Glomerular endothelial cell (primary cell): Measurements from ENCODE around the gene PPP1R14C. TPM values are rescaled to one million over a fixed set of nuclear protein-coding genes. Genes with fewer than 3 reads are reported as not detected.

Experiments used
- DNase-seq: peaks from one replicate; pipeline ENCODE4 v3.0.0-alpha.2; 2011; ENCODE audit warnings: low read depth, low spot score; ENCODE audit errors: extremely low read depth
- total RNA-seq: library from RNA; depleted of rRNA; stranded (reverse); fragments of >200 nt; gene quantifications from 2 replicates; pipeline ENCODE4 v1.2.3, GENCODE V29; 2015

The PPP1R14C gene
- total RNA-seq, 1 donor from 2014 or later = 3.0 TPM

DNA sequence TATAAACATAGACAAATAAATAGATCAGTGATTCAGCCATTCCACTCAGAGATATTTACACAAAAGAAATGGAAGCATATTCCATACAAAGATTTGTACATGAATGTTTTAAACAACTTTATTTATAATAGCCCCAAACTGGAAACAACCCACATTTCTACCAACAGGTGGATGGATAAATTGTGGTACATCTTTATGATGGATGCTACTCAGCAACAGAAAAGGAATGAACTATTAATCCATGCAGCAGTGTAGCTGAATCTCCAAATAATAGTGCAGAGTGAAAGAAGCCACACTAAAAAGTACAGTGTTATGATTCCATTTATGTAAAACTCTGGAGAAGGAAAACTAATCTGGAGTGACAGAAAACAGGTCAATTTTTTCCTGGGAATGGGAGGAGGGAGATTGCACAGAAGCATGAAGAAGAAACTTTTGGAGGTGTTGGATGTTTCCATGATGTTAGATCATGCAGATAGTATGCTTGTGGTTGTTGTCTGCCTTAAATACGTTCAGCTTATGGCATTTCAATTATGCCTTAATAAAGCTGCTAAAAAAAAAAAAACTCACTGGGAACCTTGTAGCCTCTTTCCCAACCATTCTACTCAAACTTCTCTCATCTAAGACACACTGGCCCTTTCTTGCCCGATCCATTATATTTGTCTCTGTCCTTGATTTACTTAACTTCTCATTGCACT is 100.9 kb downstream of the PPP1R14C start:
- no peak for DNase-seq

DNA sequence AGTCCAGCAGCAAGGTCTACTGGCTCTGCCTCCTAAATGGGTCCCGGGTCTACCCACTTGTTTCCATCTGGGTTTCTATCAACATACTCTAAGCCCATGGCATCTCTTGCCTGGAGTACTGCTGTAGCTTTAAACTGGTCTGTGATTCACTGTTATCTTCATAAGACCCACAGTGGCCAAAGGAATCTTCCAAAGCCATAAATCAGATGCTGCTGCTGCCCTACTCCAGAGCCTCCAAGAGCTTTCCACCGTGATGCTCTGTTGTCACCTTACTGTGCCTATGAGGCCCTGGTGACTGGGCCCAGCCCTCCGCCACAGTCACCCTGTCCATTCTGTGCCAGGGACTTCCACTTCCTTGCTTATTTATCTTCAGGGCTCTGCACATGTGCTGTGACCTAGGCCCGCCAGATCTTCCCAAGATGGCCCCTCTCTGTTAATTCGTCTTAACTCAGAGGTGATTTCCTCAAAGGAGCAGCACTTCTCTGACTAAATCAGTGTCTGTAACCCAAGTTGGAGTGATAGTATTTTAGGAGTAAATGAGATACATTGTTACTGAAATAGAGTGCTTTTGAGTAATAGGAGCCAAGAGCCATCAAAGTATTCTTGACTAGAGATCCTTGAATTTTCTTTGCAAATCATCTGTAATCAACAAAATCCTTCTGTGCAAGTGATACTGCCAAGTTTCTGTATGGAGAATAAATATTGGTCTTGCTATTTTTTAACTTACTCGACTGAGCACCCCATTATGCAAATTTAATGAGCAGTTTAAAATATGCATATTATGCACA is 102.5 kb downstream of the PPP1R14C start:
- DNase-seq = no peak

DNA sequence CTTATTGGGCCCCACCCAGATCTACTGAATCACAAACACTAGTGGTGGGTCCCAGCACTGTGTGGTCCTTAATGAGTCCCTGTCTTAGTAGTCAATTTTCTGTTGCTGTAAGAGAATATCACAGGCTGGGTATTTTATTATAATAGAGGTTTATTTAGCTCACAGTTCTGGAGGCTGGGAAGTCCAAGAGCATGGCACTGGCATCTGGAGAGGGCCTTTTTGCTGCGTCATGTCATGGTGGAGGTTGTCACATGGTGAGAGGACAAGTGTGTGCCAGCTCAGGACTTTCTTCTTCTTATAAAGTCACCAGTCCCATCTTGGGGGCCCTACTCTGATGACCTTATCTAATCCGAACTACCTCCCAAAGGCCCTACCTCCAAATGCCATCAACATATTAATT is 105.0 kb downstream of the PPP1R14C start:
- DNase-seq = no peak

DNA sequence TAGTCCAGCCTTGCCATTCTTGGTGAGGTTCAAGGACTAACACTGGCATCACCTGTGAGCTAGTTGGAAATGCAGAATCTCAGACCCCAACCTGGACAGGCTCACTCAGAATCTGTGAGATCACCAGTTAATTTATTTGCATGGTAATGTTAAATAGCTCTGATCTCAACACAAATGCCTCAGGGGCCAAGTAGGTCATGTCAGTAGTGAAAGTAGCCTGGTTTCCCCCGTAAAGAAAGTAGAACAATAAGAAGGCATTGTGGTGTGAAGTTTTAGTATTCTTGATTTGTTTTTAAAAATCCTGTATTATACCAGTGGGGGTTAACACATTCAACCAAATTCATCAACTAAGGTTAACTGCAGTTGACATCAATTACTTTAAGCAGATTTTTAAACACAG is 105.5 kb downstream of the PPP1R14C start:
- no peak for DNase-seq

DNA sequence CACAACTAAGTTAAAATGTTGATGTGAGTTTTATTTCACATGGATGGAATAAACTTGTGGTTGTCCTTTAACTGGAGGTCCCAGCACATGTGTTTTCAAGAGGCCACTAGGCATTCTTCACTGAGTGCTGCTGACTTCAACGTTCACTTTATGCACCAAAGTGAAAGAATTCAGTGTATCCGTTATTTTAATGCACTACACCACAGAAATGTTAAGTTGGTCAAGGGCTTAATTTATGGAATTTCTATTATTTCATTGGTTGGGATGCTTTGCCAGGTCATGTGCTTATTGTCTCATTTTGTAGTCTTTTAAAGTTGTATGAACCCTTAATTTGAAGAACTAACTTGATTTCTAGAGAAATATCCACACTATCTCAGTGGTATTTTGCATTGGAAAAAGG is 106.4 kb downstream of the PPP1R14C start:
- DNase-seq = no peak

DNA sequence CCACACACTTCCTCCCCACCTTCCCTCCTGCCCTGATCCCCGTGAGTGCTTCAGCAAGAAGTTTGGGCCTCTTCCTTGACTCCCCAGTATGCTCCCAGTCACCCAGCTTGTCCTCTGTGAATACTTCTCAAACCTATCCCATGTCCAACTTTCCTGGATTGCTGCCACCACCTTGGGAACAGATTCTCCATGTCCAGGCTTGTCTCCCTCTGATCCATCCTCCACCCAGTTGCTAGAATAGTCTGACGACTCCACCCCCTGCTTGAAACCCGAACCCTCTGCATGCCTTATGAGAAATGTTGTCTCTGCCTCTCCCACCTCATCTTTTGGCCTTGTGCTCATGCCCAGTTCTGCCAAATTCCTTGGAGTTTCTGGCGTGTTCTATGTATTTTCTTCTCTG is 108.0 kb downstream of the PPP1R14C start:
- no peak for DNase-seq

DNA sequence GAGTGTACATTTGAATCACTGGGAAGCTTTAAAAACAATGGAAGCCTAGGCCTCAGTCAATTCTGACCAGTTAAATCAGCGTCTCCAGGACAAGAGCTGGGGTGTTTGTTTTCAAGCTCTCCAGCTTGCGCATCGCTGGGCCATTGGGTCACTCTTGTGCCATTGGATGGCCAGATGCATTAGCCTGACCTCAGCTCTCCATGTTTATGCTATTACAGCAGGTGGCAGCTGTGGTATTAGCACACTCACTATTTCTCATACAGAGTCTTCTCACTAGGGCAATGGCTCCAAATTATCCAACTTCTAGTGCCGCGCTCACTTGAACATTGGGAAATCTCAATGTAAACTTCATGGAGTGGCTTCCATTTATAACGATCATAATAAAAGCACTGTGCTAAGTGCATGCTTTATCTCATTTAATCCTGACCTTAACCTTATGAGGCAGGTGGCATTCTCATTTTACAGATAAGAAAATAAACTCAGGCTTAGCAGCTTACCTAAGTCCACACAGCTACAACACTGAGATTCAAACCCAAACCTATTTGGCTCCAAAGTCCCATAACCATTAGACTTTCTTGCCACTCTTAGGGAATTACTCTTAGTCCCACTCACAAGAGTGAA is 108.8 kb downstream of the PPP1R14C start:
- DNase-seq = no peak

DNA sequence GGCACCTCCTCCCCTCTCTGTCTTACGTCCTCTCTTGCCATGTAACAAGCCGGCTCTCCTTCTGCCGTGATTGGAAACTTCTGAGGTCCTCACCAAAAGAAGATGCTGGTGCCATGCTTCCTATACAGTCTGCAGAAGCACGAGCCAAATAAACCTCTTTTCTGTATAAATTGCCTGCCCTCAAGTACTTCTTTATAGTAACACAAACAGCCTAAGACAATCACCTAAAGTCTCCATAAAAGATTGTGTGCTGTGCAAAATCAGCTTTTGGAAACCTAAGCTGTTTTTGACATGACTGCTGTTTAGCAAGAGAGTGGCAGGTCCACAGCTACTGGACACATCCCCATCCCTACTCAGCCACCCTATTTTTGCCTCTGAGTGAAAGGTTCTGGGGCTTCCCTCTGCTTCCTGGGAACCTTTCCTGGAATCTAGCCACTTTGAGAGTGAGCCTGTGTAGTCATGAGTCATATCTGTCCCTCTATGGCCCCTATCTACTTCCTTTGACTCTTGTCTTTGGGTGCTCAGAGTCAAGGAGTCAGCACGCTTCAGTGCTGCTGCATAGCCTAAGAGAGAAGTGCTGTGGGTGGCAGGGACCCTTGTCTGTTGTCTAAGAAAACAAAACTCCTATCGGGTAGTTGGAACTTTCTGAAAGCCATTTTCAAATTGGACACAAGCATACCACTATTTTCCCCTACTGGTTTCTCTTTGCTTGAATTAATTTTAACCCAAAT is 110.0 kb downstream of the PPP1R14C start:
- DNase-seq = no peak

DNA sequence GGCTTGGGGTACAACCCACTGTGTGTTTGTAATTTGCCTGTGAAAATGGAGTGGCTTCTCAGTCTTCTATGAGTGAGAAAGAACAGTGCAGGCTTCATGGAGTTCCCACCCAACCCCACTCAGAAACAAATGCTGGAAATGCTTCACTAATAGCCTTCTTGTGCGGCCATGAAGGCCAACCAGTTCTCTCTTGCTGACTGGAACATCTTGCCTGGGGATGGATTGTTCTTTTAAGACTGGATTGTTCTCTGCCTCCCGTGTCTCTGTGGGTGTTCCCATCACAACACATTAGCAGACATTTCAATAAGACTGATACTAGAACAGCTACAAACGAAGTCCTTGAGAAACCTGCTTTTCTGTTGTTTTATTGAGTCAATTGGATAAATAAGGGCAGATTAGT is 110.6 kb downstream of the PPP1R14C start:
- no peak for DNase-seq

DNA sequence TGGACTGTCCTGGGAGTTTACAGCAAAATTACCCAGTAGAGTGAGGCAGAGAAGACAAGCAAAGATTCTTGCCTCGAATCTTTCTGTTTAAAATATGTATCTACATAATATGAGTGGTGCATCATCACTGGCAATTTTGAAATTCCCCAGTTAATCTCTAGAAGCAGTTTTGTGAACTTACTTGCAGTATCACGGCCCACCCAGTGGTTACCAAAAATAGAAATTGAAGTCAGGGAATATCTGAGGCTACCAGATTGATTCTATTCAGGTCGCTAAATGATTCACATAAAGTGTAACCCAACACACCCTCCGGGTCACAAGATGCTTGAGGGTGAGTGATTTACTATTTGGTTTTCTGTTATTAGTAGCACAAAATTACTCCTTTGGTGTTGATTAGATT is 111.9 kb downstream of the PPP1R14C start:
- no peak for DNase-seq

DNA sequence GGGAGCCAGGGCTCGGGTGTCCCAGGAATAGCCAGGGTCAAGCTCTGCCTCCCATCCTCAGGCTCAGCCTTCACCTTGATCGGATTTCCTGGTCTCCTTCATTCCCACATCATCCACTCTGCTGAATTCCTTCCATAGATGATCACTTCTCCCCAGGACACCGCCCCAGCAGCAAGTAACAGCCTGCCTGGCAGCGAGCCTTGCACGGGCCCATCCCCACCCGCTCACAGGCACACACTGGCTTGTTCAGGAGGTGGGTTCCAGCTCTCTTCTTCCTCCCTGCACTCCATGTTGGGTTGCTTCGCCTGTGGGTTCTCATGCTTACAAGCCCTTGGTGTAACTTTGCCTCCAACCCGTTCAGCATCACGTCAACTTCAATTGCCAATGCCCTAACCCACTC is 113.0 kb downstream of the PPP1R14C start:
- DNase-seq = no peak

DNA sequence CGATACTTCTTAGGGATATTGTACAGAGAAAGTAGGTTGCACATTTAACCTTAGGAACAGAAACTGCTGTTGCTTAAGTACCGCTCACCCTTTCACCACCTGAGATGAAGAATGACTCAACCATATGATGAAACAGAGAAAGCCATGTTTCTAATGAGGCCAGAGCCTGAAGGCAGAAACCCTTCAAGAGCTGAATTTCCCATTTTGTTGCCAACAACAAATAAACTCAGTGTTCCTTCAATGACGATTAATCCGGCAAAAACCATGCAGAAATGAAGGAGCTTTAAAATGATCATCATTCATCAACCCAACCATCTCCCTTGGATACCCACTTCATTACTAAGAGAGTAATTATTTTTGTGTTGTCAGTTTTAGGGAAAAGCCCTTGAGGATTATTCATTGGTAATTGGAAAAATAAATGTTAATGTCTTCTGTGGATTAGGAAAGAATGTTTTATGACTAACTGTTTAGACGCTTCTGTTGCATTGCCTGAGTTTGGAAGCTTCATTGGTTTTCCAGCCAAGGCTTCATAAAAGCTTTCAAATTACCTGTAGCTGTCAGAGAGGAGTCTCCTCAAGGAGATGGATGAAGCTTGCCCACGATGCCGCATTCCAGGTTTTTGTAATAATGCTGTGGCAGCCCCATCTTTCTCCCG is 113.9 kb downstream of the PPP1R14C start:
- no peak for DNase-seq

DNA sequence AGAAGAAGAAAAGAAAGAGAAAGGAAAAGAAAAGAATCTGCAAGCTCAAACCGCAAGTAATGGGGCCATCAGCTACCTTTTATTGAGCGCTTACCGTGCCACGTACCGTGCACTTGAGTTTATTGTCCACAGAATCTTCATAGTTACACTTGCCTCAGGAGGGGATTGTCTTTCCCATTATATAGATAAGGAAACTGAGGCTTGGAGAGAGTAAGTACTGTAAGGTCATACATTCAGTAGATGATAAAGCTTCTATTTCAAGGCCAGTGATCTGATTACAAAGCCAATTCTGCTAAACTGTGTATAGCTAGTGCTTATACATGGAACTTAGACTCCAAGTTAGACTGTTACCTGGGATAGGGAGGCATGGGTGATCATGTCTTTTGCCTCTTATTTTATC is 115.5 kb downstream of the PPP1R14C start:
- no peak for DNase-seq

DNA sequence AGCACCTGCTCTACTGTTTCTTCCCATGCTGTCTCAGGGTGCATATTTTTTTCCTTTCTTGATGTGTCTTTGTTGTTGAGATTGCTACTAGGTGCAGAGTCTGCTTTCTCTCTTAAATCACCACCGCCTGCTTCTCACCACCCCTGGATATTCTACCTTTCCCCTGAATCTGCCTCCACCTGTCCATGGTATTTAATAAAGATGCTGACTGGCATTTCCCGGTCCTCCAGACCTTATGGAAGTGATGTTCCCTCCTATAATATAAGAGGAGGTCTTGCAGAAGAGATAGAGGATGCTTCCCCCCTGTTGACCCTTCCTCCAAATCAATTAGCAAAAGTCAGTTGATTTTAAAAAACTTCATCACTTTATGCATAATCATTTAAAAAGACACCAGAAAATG is 118.1 kb downstream of the PPP1R14C start:
- DNase-seq = no peak

DNA sequence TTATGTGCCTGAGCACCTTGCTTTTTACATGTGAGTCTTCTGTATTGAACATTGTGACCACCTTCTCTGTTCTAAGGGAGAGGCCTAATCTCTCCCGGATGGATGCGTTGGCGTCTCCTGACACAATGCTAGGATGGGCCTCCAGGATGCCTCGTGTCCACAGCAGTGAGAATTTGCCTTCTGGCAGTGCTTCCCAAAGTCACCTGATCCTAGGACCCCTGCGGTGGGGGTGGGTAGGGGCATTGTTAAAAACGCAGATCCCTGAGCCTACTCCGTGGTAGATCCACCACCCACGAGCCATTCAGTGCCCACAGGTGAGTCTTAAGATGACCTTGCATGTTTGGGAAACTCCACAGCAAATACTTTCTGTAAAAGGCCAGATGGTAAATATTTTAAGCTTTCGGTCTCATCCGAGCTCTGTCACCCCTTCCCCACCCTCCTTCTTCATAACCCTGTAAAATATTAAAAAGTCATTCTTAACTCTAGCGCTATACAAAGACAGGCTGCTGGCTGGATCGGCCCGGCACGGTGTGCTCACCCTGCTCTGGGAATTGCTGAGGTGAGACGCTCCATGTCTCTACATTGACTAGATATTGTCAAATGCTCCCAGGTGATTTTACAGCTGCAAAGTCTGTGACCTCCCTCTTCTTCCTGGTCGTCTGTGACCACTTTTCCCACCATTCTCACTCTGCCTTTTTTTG is 119.3 kb downstream of the PPP1R14C start:
- no peak for DNase-seq

DNA sequence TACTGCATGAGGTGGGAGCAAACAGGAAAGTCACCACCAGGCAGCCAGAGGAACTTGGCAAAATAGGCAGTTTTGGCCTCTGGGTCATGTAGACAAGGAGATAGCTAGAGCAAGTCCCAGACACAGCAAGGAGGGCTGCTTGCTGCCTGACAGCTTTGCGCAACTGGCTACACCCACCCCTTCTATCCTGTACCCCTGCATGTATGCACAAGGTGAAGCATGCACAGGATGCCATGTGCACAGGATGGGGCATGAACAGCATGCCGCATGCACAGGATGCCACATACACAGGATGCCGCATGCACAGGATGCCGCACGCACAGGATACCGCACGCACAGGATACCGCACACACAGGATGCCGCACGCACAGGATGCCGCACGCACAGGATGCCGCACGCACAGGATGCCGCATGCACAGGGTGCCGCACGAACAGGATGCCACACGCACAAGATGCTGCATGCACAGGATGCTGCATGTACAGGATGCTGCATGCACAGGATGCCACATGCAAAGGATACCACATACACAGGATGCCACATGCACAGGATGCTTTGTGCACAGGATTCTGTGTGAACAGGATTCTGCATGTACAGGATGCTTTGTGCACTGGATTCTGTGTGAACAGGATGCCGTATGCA is 121.0 kb downstream of the PPP1R14C start:
- DNase-seq = no peak

DNA sequence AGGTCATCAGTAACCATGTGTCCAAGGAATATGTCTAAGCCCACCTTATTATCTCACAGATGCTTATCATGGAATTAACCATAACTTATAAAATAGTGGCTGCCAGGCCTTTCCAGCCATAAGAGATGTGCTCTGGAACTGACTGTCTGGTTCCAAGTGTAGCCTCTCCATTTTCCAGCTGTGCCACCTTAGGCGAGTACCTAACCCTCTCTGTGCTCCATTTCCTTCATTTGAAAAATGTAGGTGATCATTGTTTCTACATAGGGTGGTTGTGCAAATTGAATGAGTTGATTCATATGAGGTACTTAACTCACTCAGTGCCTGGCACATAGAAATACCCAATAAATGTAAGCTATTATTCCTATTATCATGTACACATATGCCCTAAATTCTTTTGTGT is 123.5 kb downstream of the PPP1R14C start:
- DNase-seq = no peak

DNA sequence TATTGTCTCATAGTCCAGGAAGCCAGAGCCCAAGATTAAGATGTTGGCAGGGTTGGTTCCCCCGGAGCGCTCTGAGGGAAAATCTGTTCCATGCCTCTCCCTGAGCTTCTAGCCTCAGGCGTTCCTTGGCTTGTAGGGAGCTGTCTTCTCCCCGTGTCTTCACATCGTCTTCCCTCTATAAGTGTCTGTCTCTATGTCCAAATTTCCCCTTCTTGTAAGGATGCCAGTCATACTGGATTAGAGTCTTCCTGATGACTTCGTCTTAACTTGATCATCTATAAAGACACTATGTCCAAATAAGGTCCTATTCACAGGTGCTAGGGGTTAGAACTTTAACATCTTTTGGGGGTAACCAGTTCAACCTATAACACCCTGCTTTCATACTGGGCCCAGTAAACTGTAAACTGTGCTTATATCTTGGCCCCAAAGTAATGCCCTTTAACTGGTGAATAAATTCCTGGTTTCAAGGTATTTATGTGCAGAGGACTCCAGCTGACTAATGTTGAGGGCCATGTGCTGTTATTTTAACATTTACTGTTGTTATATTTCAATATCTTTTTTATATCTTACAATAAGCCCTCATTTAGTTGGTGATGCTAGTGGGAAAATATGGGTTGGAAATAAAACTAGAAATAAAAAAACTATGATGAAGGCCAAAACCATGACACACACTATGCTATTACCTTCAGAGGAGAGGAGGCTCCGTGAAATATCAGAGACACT is 124.3 kb downstream of the PPP1R14C start:
- no peak for DNase-seq
